CD4-positive, alpha-beta T cell treated with Interferon gamma for 1 hour (primary cell): ENCODE data around the gene MBP.
"Not testable (repeated sequence)": the region's sequence is repeated elsewhere in the genome, so short reads cannot be mapped to it uniquely, and the experiment has no call there.

Source experiments
- DNase-seq: peaks from one replicate; pipeline ENCODE4 v3.0.0-alpha.2; 2020

Gene MBP

DNA sequence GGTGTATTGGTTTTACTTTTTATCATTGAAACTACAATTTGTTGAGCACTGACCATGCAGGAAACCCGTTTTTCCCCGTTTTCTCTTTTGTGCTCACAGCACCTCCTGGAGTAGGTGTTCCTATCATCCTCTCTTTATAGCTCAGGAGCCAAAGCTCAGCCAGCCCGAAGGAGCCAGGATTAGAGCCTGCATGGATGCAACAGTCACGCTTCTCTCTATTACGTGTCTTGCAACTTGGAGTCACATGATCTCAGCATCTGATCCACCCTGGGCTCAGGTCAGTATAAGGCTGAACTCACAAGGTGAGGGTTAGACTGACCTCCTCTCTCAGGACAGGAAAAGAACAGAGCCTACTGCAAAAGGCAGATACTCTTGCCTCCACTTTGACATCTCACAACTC is 150.5 kb downstream of the MBP start:
- no peak for DNase-seq

GRCh38 chr18:76981396-76981968 is 151.1 kb downstream of the MBP start:
- DNase-seq, result no peak

- no peak for DNase-seq
Observed at GRCh38 chr18:76980663-76981395, 151.8 kb downstream of the MBP start.

- no peak for DNase-seq
Observed at GRCh38 chr18:76979906-76980305, 152.7 kb downstream of the MBP start.

- no peak for DNase-seq
Observed at GRCh38 chr18:76979111-76979751, 153.4 kb downstream of the MBP start.

GRCh38 chr18:76978616-76979015 is 154.0 kb downstream of the MBP start:
- DNase-seq, result no peak

DNA sequence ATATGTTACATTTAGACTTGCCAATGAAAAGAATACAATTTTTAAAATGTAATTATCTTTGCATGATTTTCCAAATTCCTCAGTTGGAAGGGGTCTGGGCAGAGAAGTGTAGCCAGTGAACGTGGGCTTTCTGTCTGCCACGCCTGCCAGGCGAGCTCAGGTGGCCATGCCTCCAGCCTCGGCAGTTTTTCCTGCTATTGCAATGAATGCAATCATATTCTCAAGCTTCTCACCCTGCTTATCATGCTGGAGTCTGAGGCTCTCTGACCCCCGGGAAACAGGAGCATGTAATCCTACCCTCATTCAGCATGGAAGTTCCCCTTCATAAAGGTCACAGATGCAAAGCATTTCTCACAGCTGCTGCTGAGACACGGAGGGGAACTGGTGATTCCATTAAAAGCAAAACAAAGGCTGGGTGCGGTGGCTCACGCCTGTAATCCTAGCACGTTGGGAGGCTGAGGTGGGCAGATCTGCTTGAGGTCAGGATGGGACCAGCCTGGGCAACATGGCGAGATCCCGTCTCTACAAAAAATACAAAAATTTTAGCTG is 154.8 kb downstream of the MBP start:
- no peak for DNase-seq

GRCh38 chr18:76977108-76977621 is 155.4 kb downstream of the MBP start:
- no peak for DNase-seq

DNA sequence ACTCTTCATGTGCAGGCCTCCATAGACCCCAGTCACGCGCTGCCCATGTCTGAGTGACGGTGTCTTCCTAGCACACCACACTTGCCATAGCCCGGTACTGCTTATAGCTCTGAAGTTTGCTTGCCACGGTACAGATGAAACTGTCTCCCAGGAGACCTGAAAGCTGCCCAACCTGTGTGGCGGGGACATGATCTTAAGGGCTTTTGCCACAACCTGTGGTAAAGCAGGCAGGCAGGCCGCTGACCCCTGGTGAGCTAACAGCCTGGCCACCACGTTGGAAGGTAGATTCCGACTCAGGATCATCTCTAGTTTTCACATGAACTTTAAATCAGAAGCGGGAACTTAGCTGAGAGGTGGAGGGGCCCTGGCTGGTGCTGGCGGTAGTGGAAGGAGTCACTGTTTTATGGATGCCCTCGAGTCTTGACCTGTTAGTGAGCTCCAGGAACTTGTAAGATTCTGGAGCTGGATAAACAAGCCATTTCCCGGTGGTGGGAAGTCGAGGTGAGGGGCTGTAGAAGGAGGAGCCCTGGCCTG is 156.9 kb downstream of the MBP start:
- DNase-seq, result no peak

GRCh38 chr18:76974386-76974785 is 158.2 kb downstream of the MBP start:
- no peak for DNase-seq

GRCh38 chr18:76973520-76974266 is 158.9 kb downstream of the MBP start:
- no peak for DNase-seq

DNA sequence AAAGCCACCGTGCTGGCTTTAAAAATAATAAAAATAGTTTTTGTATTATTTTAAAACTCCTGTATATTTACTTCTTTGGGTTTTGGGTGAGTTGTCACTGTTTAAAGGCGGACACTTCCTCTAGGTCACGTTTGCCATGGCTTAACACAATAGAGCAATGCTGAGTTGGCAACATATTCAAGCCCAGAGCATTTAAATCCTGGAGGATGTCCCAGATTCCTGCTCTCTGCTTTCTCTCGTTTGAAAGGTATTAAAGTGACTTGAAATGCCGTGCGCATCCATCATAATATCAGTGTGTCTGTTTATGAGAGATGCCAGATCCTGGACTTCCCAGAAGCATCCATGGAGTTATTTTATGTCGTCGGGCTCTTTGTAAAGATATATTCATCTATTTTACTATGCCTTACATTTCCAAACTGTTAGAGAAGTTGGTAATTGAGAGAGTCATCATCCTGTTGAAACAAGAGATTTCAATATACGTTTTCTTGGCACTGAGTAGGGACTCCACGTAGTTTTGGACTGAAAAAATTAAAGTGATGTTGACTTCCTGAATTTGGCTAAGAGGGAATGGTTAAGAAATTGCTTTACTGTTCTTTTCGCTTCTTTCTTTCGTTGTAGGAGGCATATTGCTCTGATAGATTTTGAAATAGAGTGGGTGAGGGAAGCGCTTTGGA is 159.6 kb downstream of the MBP start:
- DNase-seq, result no peak

- no peak for DNase-seq
Observed at GRCh38 chr18:76972241-76972640, 160.3 kb downstream of the MBP start.

DNA sequence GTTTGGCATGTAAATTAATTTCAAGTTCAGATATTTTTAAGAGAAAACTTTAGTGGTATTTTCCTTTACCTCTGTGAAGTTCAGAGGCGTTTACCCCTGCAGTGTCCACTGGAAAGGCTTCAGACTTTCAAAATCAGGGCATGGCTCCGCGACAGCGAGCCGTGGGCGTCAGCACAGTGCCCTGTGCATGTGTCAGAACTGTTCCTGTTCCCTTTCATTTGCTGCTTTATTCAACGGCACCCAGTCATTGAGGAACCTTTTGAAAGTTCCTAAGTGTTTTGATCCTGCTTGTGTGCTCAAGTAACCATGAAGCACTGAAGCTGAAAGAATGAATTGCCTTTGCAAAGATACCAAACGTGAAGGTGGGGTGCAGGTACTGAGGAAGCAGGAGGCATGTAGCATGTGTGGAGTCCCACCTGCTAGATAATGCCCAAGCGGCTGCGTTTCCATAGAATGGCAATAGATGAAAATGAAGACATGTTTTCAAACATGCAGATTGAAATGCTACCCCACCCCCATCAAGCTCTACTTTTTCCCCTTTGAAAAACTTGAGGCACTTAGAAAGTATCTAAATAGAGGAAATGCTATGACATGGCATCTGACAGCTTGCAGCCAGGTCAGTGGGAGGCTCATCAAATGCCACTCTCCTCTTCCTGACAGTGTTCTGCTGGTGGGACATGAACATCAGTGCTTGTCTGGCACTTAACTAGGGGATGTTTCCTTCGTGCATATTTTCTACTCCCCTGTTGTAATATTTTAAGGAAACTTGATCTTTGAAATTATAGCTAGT is 161.6 kb downstream of the MBP start:
- no peak for DNase-seq

DNA sequence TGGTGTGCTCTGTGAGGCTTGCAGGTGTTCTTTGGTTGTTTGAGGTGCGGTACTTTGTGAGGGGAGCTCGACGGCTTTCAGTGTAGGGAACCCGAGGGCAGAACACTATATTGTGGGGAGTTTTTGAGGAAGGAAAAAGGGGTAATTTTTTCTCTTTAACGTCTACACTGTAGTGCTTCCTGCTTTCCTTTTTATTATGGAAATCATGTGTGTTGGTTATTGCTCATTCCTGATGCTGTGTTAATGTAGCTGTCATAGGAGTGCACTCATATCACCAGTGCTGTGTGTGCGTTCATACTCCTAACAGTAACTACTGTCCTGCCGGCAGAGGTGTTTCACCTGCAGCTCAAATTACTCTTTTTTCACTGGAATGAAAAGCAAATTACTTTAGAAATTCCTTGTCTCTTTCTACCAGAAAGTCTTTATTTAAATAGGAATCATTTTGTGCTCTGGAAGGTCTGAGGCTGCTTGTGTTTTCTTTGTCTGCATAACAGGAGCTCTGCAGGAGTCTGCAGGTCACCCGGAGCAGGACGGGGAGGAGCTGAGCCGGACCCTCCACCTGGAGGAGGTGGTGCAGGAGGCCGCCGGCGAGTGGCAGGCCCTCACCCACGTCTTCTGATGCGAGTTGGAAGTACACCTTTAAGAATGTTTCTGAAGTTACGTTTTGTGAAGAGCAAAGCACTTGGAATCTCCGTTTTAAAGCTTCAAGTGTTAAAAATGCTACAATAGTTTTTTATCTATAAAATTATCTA is 164.7 kb downstream of the MBP start:
- no peak for DNase-seq

DNA sequence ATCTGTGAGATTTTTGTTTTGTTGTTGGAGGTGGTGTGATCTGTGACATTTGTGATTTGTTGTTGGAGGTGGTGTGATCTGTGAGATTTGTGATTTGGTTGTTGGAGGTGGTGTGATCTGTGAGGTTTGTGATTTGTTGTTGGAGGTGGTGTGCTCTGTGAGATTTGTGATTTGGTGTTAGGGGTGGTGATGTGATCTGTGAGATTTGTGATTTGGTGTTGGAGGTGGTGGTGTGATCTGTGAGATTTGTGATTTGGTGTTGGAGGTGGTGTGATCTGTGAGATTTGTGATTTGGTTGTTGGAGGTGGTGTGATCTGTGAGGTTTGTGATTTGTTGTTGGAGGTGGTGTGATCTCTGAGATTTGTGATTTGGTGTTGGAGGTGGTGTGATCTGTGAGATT is 165.3 kb downstream of the MBP start:
- DNase-seq, result not testable (repeated sequence)

- peak; percentile 77 for DNase-seq
Observed at GRCh38 chr18:76965555-76966151, 166.9 kb downstream of the MBP start.

DNA sequence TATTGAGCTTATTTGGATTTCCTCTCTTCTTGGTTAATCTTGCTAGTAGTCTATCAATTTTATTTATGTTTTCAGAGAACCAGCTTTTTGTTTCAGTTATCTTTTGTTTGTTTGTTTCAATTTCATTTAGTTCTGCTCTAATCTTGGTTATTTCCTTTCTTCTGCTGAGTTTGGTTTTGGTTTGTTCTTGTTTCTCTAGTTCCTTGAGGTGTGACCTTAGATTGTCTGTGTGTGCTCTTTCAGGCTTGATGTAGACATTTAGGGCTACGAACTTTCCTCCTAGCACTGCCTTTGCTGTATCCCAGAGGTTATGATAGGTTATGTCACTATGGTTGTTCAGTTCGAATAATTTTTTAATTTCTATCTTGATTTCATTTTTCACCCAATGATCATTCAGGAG is 168.6 kb downstream of the MBP start:
- DNase-seq, result no peak

DNA sequence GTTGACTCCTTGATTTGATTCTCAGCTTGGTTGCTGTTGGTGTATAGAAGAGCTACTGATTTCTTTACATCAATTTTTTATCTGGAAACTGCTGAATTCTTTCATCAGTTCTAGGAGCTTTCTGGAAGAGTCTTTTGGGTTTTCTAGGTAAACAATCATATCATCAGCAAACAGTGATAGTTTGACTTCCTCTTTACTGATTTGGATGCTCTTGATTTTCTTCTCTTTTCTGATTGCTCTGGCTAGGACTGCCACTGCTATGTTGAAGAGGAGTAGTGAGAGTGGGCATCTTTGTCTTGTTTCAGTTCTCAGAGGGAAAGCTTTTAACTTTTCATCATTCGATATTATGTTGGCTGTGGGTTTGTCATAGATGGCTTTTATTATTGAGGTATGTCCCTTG is 169.7 kb downstream of the MBP start:
- DNase-seq, result no peak

- no peak for DNase-seq
Observed at GRCh38 chr18:76960528-76961035, 172.0 kb downstream of the MBP start.
